Testis (tissue), 3 donors: ENCODE measurements around the gene CCDC158. TPM values are rescaled to one million over a fixed set of nuclear protein-coding genes. Genes with fewer than 3 reads are reported as not detected.

Source experiments
- DNase-seq: peaks from one replicate; pipeline ENCODE4 v3.0.0-alpha.2; 2019
- H3K27ac ChIP-seq, 2 donors: fragments of 200-600 bp; sonication (generic); one replicate each; pipeline ENCODE4 v1.5.1; 2019
- H3K27me3 ChIP-seq: fragments of 200-600 bp; sonication (generic); one replicate; pipeline ENCODE4 v1.5.1; 2019
- H3K36me3 ChIP-seq: fragments of 200-600 bp; sonication (generic); one replicate; pipeline ENCODE4 v1.5.1; 2017; ENCODE audit warnings: low read depth; ENCODE audit errors: missing control alignments
- H3K4me1 ChIP-seq: fragments of 200-600 bp; sonication (generic); one replicate; pipeline ENCODE4 v1.5.1; 2019
- H3K4me3 ChIP-seq, 2 donors: fragments of 200-600 bp; sonication (generic); one replicate each; pipeline ENCODE4 v1.5.1; 2017 to 2019
- H3K9me3 ChIP-seq: fragments of 200-600 bp; sonication (generic); one replicate; pipeline ENCODE4 v1.5.1; 2017
- CTCF ChIP-seq, 3 experiments: fragments of 450-650 bp in 2 of 3; fragments of 200-600 bp in 1 of 3; sonication (generic) in 1 of 3; IDR thresholded peaks; one replicate each; pipeline ENCODE4 v1.5.1; 2016 to 2019; ENCODE audit warnings: antibody characterized with exemption in 3 of 3, mild to moderate bottlenecking in 2 of 3, moderate library complexity in 1 of 3
- POLR2A ChIP-seq: fragments of 450-650 bp; IDR thresholded peaks from one replicate; pipeline ENCODE4 v1.6.1; 2017; ENCODE audit warnings: antibody characterized with exemption, mild to moderate bottlenecking, moderate library complexity
- WGBS, 2 donors: methylation state at CpG; one replicate each; pipeline ENCODE4 v1.1.5; 2018; 5-methylcytosine and 5-hydroxymethylcytosine counted together
- intact Hi-C: fragments of 100-400 bp; cut with DNase I; formaldehyde crosslinking; loops from one replicate; pipeline ENCODE4 v1.15.1; 2023; ENCODE audit warnings: low total_unique reads
- polyA plus RNA-seq: library from polyadenylated mRNA; stranded (reverse); fragments of 350-450 nt; fragmentation: Illumina TruSeq; extraction: RNeasy Lipid Tissue Mini Kit (QIAGEN cat#74804); gene quantifications from one replicate; pipeline ENCODE4 v1.2.3, GENCODE V29; 2014; ENCODE audit warnings: low read depth, low replicate concordance; ENCODE audit not compliant: insufficient read depth
- total RNA-seq, 2 donors: library from RNA; depleted of rRNA; stranded (reverse); fragments of >200 nt; gene quantifications; one replicate each; pipeline ENCODE4 v1.2.3, GENCODE V29; 2016

The CCDC158 gene
- total and polyA plus RNA-seq, 3 donors from 2014 or later = 20.0 to 51.9 (median 39.2) TPM

GRCh38 chr4:76383001-76383400, 37.9 kb downstream of the CCDC158 start:
- DNase-seq = no peak
- TF ChIP-seq POLR2A = no peak
- no peak for TF ChIP-seq CTCF (IDR thresholded peaks at IDR 0.05)
- Histone ChIP-seq H3K27ac (no peak overlapping the region), H3K9me3 (no peaks in the 10 kb centered on the region), H3K36me3 (no peaks in the 10 kb centered on the region), H3K27me3 (no peaks in the 10 kb centered on the region), H3K4me1 (no peaks in the 10 kb centered on the region), H3K4me3 (no peak overlapping the region)
- intact Hi-C loops = no loop called here
- 81 to 90% methylated on average over 2 of the region's 2 CpGs for WGBS, 2 donors

GRCh38 chr4:76381986-76382385, 39.0 kb downstream of the CCDC158 start:
- Histone ChIP-seq H3K9me3 (no peaks in the 10 kb centered on the region), H3K4me1 (no peaks in the 10 kb centered on the region), H3K27me3 (no peaks in the 10 kb centered on the region), H3K36me3 (no peaks in the 10 kb centered on the region), H3K4me3 (no peak overlapping the region), H3K27ac (no peak overlapping the region)
- intact Hi-C loops = no loop called here
- 81 to 82% methylated on average over 3 of the region's 3 CpGs for WGBS, 2 donors
- no peak for DNase-seq
- TF ChIP-seq CTCF (IDR thresholded peaks at IDR 0.05) = no peak
- no peak for TF ChIP-seq POLR2A

GRCh38 chr4:76380561-76380960, 40.4 kb downstream of the CCDC158 start:
- no peak overlapping the region for H3K27ac ChIP-seq
- no peak overlapping the region for H3K4me3 ChIP-seq
- no peaks in the 10 kb centered on the region for H3K4me1 ChIP-seq
- DNase-seq = no peak
- TF ChIP-seq POLR2A = no peak
- no peak for TF ChIP-seq CTCF (IDR thresholded peaks at IDR 0.05)
- H3K36me3 ChIP-seq = no peaks in the 10 kb centered on the region
- H3K9me3 ChIP-seq = no peaks in the 10 kb centered on the region
- intact Hi-C loops = no loop called here
- H3K27me3 ChIP-seq = no peaks in the 10 kb centered on the region
- WGBS, 2 donors = 94 to 97% methylated on average over 6 of the region's 6 CpGs

GRCh38 chr4:76377911-76378310, 43.0 kb downstream of the CCDC158 start:
- Histone ChIP-seq H3K36me3 (no peaks in the 10 kb centered on the region), H3K27me3 (no peaks in the 10 kb centered on the region), H3K27ac (no peak overlapping the region), H3K9me3 (no peaks in the 10 kb centered on the region), H3K4me1 (no peaks in the 10 kb centered on the region), H3K4me3 (no peak overlapping the region)
- intact Hi-C loops = no loop called here
- TF ChIP-seq CTCF (IDR thresholded peaks at IDR 0.05) = peak; percentile 29 to 34 (median 32)
- TF ChIP-seq POLR2A = no peak
- DNase-seq = peak; percentile 27
- 39 to 41% methylated on average over 5 of the region's 5 CpGs for WGBS, 2 donors

GRCh38 chr4:76377481-76377901, 43.5 kb downstream of the CCDC158 start:
- Histone ChIP-seq H3K36me3 (no peaks in the 10 kb centered on the region), H3K27me3 (no peaks in the 10 kb centered on the region), H3K4me1 (no peaks in the 10 kb centered on the region), H3K4me3 (no peak overlapping the region), H3K9me3 (no peaks in the 10 kb centered on the region), H3K27ac (no peak overlapping the region)
- intact Hi-C loops = no loop called here
- 66 to 69% methylated on average over 4 of the region's 4 CpGs for WGBS, 2 donors
- DNase-seq = no peak
- TF ChIP-seq POLR2A (no peak), CTCF (IDR thresholded peaks at IDR 0.05) (no peak)
